ENCODE data around the gene GIT1.

The GIT1 gene

DNA sequence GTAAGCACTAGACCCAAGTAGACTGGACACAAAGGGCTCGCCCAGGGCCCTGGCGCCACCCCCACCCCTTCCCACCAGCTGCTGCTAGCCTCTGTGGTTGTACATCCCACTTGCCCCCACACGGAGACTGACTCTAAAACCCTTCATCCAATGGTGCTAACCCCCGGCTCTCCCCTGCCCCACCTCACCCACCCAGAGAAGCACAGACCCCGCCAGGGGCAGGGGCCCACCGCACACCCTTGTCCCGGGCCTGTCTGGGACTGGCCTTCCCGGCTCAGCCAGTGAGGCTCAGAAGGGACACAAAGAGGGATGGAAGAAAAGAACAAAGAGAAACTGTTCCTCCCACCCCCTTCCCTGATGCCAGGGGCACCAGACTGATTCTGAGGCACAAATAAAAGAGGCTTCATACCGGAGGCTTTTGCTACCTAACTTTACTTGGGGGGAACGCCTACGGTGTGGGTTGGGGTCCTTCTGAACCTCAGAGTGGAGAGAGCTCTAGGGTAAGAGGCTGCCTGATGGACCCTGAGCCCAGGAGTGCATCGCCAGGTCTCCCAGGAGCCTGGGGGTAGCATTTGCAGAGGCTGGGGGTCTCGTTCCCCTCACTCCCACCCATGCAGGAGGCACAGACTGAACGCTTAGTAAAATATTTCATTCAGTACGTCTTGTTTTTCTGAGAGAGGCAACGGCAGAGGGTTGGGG lies 25.1 kb upstream of the GIT1 start:
- H3K27me3 ChIP-seq (ENCODE audit: insufficient read depth, low read depth, severe bottlenecking), result peaks cover 6% of the 10 kb centered on the region
- H3K9me3 ChIP-seq (ENCODE audit: severe bottlenecking), result no peaks in the 10 kb centered on the region
- peaks cover 15% of the 10 kb centered on the region for H3K36me3 ChIP-seq
- H3K4me3 ChIP-seq (ENCODE audit: low read depth, low read length), result no peak overlapping the region
- TF ChIP-seq, protein P1, sequence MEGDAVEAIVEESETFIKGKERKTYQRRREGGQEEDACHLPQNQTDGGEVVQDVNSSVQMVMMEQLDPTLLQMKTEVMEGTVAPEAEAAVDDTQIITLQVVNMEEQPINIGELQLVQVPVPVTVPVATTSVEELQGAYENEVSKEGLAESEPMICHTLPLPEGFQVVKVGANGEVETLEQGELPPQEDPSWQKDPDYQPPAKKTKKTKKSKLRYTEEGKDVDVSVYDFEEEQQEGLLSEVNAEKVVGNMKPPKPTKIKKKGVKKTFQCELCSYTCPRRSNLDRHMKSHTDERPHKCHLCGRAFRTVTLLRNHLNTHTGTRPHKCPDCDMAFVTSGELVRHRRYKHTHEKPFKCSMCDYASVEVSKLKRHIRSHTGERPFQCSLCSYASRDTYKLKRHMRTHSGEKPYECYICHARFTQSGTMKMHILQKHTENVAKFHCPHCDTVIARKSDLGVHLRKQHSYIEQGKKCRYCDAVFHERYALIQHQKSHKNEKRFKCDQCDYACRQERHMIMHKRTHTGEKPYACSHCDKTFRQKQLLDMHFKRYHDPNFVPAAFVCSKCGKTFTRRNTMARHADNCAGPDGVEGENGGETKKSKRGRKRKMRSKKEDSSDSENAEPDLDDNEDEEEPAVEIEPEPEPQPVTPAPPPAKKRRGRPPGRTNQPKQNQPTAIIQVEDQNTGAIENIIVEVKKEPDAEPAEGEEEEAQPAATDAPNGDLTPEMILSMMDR (IDR thresholded peaks at IDR 0.05; ENCODE audit: low read depth, low read length), result no peak
- no peak for DNase-seq
- no peak overlapping the region for H3K27ac ChIP-seq

DNA sequence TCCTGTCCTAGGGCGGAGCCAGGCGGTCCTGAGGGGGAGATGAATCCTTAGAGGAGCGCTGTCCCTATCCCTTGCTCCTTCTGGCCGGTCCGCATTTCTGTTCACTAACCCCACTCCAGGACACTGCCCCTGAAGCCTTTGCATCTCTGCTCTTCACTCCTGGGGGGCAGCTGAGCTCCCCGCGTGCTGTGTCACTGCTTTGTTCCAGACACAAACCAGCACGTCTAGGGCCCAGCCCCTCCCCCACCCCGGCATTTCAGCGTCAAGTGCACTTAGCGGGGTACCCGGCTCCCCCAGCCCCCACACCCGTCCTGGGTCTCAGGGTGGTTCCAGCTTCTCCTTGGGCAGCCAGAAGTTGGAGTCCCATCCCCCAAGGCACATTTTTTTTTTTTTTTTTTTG lies 24.4 kb upstream of the GIT1 start:
- Histone ChIP-seq H3K9me3 (ENCODE audit: severe bottlenecking) (no peaks in the 10 kb centered on the region), H3K27ac (no peak overlapping the region), H3K4me3 (ENCODE audit: low read depth, low read length) (no peak overlapping the region), H3K36me3 (peaks cover 20% of the 10 kb centered on the region), H3K27me3 (ENCODE audit: insufficient read depth, low read depth, severe bottlenecking) (peaks cover 6% of the 10 kb centered on the region)
- TF ChIP-seq, protein P1 (IDR thresholded peaks at IDR 0.05; ENCODE audit: low read depth, low read length), result no peak
- no peak for DNase-seq

DNA sequence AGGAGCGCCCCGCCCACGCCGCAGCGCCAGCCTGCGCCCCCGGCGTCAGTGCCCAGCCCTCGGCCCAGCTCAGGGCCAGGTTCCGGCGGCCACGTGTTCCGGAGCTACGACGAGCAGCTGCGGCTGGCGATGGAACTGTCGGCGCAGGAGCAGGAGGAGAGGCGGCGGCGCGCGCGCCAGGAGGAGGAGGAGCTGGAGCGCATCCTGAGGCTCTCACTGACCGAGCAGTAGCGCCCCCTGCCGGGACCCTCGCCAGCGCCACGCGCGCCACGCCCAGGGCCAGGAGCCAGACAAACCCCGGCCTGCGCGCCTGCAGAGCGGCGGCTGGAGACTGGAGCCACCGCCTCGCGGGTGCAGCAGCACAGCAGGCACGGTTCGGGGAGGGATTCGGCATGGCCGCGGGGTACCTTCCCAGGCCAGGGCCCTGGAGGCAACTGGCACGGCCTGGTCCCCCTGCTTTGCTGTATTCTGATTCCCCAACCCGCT lies 23.9 kb upstream of the GIT1 start:
- Histone ChIP-seq H3K27me3 (ENCODE audit: insufficient read depth, low read depth, severe bottlenecking) (peaks cover 6% of the 10 kb centered on the region), H3K27ac (no peak overlapping the region), H3K36me3 (peaks cover 24% of the 10 kb centered on the region), H3K4me3 (ENCODE audit: low read depth, low read length) (no peak overlapping the region), H3K9me3 (ENCODE audit: severe bottlenecking) (no peaks in the 10 kb centered on the region)
- DNase-seq, result no peak
- TF ChIP-seq, protein P1 (IDR thresholded peaks at IDR 0.05; ENCODE audit: low read depth, low read length), result no peak

DNA sequence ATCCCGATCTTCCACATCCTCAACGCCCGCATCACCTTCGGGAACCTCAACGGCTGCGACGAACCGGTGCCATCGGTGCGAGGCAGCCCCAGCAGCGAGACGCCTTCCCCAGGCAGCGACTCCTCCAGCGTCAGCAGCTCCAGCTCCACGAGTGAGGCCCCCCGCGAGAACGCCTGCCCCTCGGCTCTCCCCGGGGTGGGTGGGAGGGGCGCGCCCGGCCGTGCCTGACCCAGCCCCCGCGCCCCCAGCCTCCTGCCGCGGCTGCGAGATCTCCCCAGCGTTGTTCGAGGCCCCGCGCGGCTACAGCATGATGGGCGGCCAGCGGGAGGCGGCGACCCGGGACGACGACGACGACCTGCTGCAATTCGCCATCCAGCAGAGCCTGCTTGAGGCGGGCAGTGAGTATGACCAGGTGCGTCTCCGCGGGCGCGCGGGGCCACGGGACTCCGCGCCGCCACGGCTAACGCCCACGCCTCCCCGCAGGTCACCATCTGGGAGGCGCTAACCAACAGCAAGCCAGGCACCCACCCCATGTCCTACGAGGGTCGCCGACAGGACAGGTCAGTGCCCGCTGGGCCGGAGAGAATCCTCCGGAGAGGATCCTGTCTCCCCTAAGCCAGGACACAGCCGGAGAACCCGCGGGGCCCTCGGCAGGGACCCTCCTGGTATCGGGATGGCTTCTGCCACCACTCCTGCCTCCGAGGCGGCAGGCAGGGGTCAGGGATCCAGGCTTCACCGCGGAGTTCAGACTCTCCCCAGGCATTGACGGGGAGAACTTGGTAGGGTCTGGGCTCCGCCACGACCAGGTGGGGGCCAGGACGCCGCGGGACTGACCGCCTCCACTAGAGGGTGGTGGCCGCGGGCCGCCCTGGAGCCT lies 23.2 kb upstream of the GIT1 start:
- no peak overlapping the region for H3K4me3 ChIP-seq (ENCODE audit: low read depth, low read length)
- TF ChIP-seq, protein P1 (IDR thresholded peaks at IDR 0.05; ENCODE audit: low read depth, low read length), result no peak
- no peak overlapping the region for H3K27ac ChIP-seq
- H3K9me3 ChIP-seq (ENCODE audit: severe bottlenecking), result no peaks in the 10 kb centered on the region
- peaks cover 6% of the 10 kb centered on the region for H3K27me3 ChIP-seq (ENCODE audit: insufficient read depth, low read depth, severe bottlenecking)
- no peak for DNase-seq
- H3K36me3 ChIP-seq, result peaks cover 24% of the 10 kb centered on the region

DNA sequence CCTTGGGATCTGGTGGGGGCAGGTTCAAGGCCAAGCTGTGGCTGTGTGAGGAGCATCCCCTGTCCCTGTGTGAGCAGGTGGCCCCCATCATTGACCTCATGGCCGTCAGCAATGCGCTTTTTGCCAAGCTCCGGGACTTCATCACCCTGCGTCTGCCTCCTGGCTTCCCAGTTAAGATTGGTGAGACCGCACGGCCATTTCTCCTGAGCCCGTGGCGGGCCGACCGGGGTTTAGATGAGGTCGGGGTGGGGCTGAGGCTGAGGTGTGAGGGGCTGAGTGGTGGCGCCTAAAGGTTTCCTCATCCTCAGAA lies 22.6 kb upstream of the GIT1 start:
- H3K36me3 ChIP-seq, result peaks cover 24% of the 10 kb centered on the region
- H3K9me3 ChIP-seq (ENCODE audit: severe bottlenecking), result no peaks in the 10 kb centered on the region
- H3K4me3 ChIP-seq (ENCODE audit: low read depth, low read length), result no peak overlapping the region
- no peak for DNase-seq
- H3K27ac ChIP-seq, result no peak overlapping the region
- TF ChIP-seq, protein P1 (IDR thresholded peaks at IDR 0.05; ENCODE audit: low read depth, low read length), result no peak
- peaks cover 6% of the 10 kb centered on the region for H3K27me3 ChIP-seq (ENCODE audit: insufficient read depth, low read depth, severe bottlenecking)

Data from WERI-Rb-1 (cell line).